GM12878 (cell line): ENCODE measurements around the gene PRKN. TPM values are rescaled to one million over a fixed set of nuclear protein-coding genes. Genes with fewer than 3 reads are reported as not detected.

Experiments
- ATAC-seq: fragments of 200-7000 bp; cut with Tn5 transposase; 3 replicates; pipeline ENCODE4 v1.9.1; 2020; ENCODE audit warnings: mild to moderate bottlenecking, moderate library complexity
- BruUV-seq: library from RNA; stranded (reverse); fragments of 400-500 nt; replicated peaks from 2 replicates; lab custom pipeline; 2021; lab: Mats Ljungman, UMichigan
- CTCF ChIA-PET: fragments of 300-600 bp; sonication (Branson Sonifier 250); formaldehyde crosslinking; extraction: SDS; loops from one replicate; lab custom pipeline; 2021; ENCODE audit warnings: inconsistent platforms; lab: Yijun Ruan, JAX
- POLR2A ChIA-PET: fragments of 350-600 bp; formaldehyde crosslinking; extraction: SDS; loops from one replicate; lab custom pipeline; 2021; ENCODE audit warnings: inconsistent platforms; lab: Charles Lee
- RAD21 ChIA-PET: fragments of 300-600 bp; sonication (Branson Sonifier 250); formaldehyde crosslinking; loops from one replicate; lab custom pipeline; 2023; ENCODE audit warnings: antibody characterized with exemption; ENCODE audit not compliant: unreplicated experiment; lab: Charles Lee
- SMC1A ChIA-PET: fragments of 300-600 bp; sonication (Branson Sonifier 250); formaldehyde crosslinking; loops from one replicate; lab custom pipeline; 2023; ENCODE audit not compliant: unreplicated experiment, uncharacterized antibody; lab: Charles Lee
- DNase-seq: peaks from one replicate; pipeline ENCODE4 v3.0.0-alpha.2; 2011; ENCODE audit warnings: low read depth, low spot score
- FAIRE-seq: peaks from 3 replicates; lab custom pipeline; 2011; peaks lifted over from hg19 to GRCh38; lab: Jason Lieb, UNC
- H2AFZ ChIP-seq: 2 replicates; pipeline ENCODE4 v1.6.0; 2011; ENCODE audit warnings: low read depth, low read length, control low read depth; ENCODE audit not compliant: control insufficient read depth
- H3K27ac ChIP-seq: 2 replicates; pipeline ENCODE4 v1.5.1; 2011; ENCODE audit warnings: control low read depth; ENCODE audit not compliant: control insufficient read depth, insufficient read depth
- H3K27me3 ChIP-seq, 2 experiments: replicated peaks in 1 of 2; 2 replicates each; pipeline versions ENCODE4 v1.6.0 to v1.6.1; 2011; ENCODE audit warnings: low read length in 1 of 2; ENCODE audit not compliant: control insufficient read depth in 2 of 2, insufficient read depth in 2 of 2
- H3K36me3 ChIP-seq, 2 experiments: 2 replicates each; pipeline ENCODE4 v1.5.1; 2011; ENCODE audit warnings: low read length in 1 of 2; ENCODE audit not compliant: control insufficient read depth in 2 of 2, insufficient read depth in 2 of 2
- H3K4me1 ChIP-seq: 2 replicates; pipeline ENCODE4 v1.6.1; 2011; ENCODE audit warnings: mild to moderate bottlenecking, low read length, moderate library complexity, mixed read lengths; ENCODE audit not compliant: control insufficient read depth, insufficient read depth
- H3K4me2 ChIP-seq: 2 replicates; pipeline ENCODE4 v1.6.0; 2011; ENCODE audit warnings: control low read depth; ENCODE audit not compliant: control insufficient read depth, insufficient read depth
- H3K4me3 ChIP-seq: fragments of 200-600 bp; sonication (generic); 2 replicates; pipeline ENCODE4 v1.5.1; 2016
- H3K79me2 ChIP-seq: 2 replicates; pipeline ENCODE4 v1.6.0; 2011; ENCODE audit warnings: low read length; ENCODE audit not compliant: control insufficient read depth, insufficient read depth
- H3K9ac ChIP-seq: 2 replicates; pipeline ENCODE4 v1.8.0; 2011; ENCODE audit warnings: low read length, control low read depth, mixed read lengths; ENCODE audit not compliant: control insufficient read depth, insufficient read depth
- H3K9me3 ChIP-seq: replicated peaks from 3 replicates; pipeline ENCODE4 v1.5.1; 2011; ENCODE audit warnings: mild to moderate bottlenecking, low read length; ENCODE audit not compliant: control insufficient read depth, insufficient read depth
- H4K20me1 ChIP-seq: 2 replicates; pipeline ENCODE4 v1.6.0; 2011; ENCODE audit not compliant: control insufficient read depth, insufficient read depth
- IRF5 ChIP-seq: fragments of 450-650 bp; IDR thresholded peaks from 2 replicates; pipeline ENCODE4 v1.6.1; 2017; ENCODE audit warnings: borderline replicate concordance
- RAD21 ChIP-seq: IDR thresholded peaks from 2 replicates; pipeline ENCODE4 v1.6.1; 2011; ENCODE audit warnings: mild to moderate bottlenecking, low read depth, low read length, moderate library complexity; ENCODE audit not compliant: insufficient read depth
- WGBS: methylation state at CpG from one replicate; pipeline ENCODE4 v1.1.6; 2016; ENCODE audit warnings: low lambda C conversion rate; ENCODE audit not compliant: insufficient replicate concordance, insufficient coverage; ENCODE audit errors: missing lambda C conversion rate; 5-methylcytosine and 5-hydroxymethylcytosine counted together
- in situ Hi-C: fragments of 300-500 bp; cut with MboI; formaldehyde crosslinking; loops from 9 replicates; pipeline ENCODE4 v1.14.3; 2018; ENCODE audit warnings: mixed read lengths
- intact Hi-C: fragments of 100-400 bp; cut with micrococcal nuclease; formaldehyde crosslinking; loops from one replicate; pipeline ENCODE4 v1.14.2; 2022; ENCODE audit not compliant: unreplicated experiment
- polyA plus RNA-seq, 11 experiments: library from polyadenylated mRNA; depleted of rRNA in 4 of 11; unstranded in 6 of 11; stranded (reverse) in 5 of 11; fragments of >200 nt; fragmentation: Nextera tagmentation in 4 of 11; fragmentation: Illumina TruSeq in 1 of 11; extraction: Ambion mirVana in 4 of 11; extraction: Trizol in 1 of 11; gene quantifications; 1 replicate in 1 of 11; 2 replicates in 10 of 11; pipeline versions ENCODE4 v1.2.1 to v1.2.3, GENCODE V29; 2011 to 2016; ENCODE audit warnings: inconsistent platforms in 2 of 11, missing spikeins in 2 of 11, low read depth in 1 of 11
- total RNA-seq, 4 experiments: library from RNA; depleted of rRNA in 3 of 4; stranded (reverse); fragments of >200 nt in 3 of 4; fragmentation: Illumina TruSeq in 1 of 4; extraction: Trizol in 1 of 4; gene quantifications; 2 replicates each; pipeline versions ENCODE4 v1.2.1 to v1.2.3, GENCODE V29; 2013 to 2021
- TF ChIP-seq, protein P1 (sequence below), 3 experiments: IDR thresholded peaks in 2 of 3; conservative IDR thresholded peaks in 1 of 3; 2 replicates each; pipeline ENCODE4 v1.5.1; 2011; ENCODE audit warnings: low read depth in 3 of 3, low read length in 3 of 3, mild to moderate bottlenecking in 3 of 3, control low read depth in 2 of 3, moderate library complexity in 2 of 3, inconsistent platforms in 1 of 3, mixed read lengths in 1 of 3; ENCODE audit not compliant: control insufficient read depth in 2 of 3, insufficient read depth in 1 of 3; ENCODE audit errors: extremely low read depth in 1 of 3

Gene PRKN
- total and polyA plus RNA-seq, 10 of the 15 experiments (the other 5 are each of a cell fraction or from before 2014, with no cell fraction given) = 0.06 to 0.09 TPM; not detected in 8

DNA sequence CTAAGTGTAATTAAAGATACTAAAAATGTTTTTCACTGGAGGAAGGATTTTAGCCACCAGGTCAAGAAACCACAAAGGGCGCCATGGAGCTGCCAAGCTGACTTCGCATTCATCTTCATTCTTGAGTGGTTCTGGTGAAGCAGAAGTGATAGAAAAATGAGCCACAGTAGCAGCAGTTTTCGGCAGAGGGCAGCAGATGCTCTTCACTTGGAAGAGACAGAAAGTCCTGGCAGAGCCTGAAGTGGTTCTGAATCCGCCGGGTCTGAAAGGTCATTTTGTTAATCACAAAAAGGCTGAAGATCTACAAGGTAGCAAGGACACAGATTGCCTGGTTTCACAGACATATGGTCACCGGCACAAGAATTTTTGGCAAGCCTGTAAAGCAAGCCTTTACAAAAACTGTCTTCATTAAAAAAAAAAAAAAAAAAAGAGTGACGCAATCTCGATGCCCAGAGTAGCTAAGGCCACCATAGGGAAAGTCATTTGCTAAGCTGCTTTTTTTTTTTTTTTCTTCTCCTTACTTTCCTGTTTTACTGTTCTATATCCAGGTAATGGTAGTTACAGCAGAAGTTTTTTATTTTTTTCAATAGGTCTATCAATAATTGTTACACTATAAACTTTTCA lies 1108.6 kb downstream of the PRKN start:
- H3K9ac ChIP-seq = no peak overlapping the region
- ATAC-seq (peak; percentile 34; the same call in 1 of the 3 replicates), DNase-seq (no peak), FAIRE-seq (no peak)
- in situ Hi-C loops (no loop called here), intact Hi-C loops (no loop called here)
- WGBS = 39% methylated on average over 8 of the region's 8 CpGs
- no TSS peak for BruUV-seq
- POLR2A ChIA-PET = no interaction called here
- no peak overlapping the region for H3K4me2 ChIP-seq
- SMC1A ChIA-PET = no interaction called here
- H3K36me3 ChIP-seq = no peaks in the 10 kb centered on the region
- TF ChIP-seq, protein P1, sequence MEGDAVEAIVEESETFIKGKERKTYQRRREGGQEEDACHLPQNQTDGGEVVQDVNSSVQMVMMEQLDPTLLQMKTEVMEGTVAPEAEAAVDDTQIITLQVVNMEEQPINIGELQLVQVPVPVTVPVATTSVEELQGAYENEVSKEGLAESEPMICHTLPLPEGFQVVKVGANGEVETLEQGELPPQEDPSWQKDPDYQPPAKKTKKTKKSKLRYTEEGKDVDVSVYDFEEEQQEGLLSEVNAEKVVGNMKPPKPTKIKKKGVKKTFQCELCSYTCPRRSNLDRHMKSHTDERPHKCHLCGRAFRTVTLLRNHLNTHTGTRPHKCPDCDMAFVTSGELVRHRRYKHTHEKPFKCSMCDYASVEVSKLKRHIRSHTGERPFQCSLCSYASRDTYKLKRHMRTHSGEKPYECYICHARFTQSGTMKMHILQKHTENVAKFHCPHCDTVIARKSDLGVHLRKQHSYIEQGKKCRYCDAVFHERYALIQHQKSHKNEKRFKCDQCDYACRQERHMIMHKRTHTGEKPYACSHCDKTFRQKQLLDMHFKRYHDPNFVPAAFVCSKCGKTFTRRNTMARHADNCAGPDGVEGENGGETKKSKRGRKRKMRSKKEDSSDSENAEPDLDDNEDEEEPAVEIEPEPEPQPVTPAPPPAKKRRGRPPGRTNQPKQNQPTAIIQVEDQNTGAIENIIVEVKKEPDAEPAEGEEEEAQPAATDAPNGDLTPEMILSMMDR (IDR thresholded peaks at IDR 0.05 in 2 of 3, conservative IDR thresholded peaks at IDR 0.05 in 1 of 3; ENCODE audit: control insufficient read depth in 2 of 3, extremely low read depth in 1 of 3, insufficient read depth in 1 of 3, low read depth in 3 of 3, low read length in 3 of 3) = peak in 2 of 3 experiments; percentile 17 to 24; a peak in 2 of 6 replicates
- 0 out of 2 replicates have a peak, but pooled peaks have one; percentile 18 for TF ChIP-seq RAD21
- TF ChIP-seq IRF5 = no peak
- H3K79me2 ChIP-seq = no peaks in the 10 kb centered on the region
- H3K27me3 ChIP-seq = no peaks in the 10 kb centered on the region
- no peaks in the 10 kb centered on the region for H4K20me1 ChIP-seq
- H3K4me3 ChIP-seq = no peak overlapping the region
- no peaks in the 10 kb centered on the region for H3K9me3 ChIP-seq
- CTCF ChIA-PET = interaction anchor here (1.3 kb wide), 1 partner anchor 201 kb away, joined by 3 read pairs; no protein-coding TSS in a partner anchor
- H3K4me1 ChIP-seq = no peaks in the 10 kb centered on the region
- no peak overlapping the region for H3K27ac ChIP-seq
- no peak overlapping the region for H2AFZ ChIP-seq
- RAD21 ChIA-PET = no interaction called here
